Astrocyte (in vitro differentiated cells and primary cell): ENCODE data around the gene GMFB. TPM values are rescaled to one million over a fixed set of nuclear protein-coding genes. Genes with fewer than 3 reads are reported as not detected.
A peak's percentile ranks its signal among the peaks of the same experiment; 100 is the strongest.

Experiments
- DNase-seq: peaks from one replicate; pipeline ENCODE4 v3.0.0-alpha.2; 2010; ENCODE audit warnings: low read depth
- FAIRE-seq: peaks from 2 replicates; lab custom pipeline; 2011; peaks lifted over from hg19 to GRCh38; lab: Jason Lieb, UNC
- H2AFZ ChIP-seq: 2 replicates; pipeline ENCODE4 v1.6.0; 2012; ENCODE audit warnings: low read depth, low read length, inconsistent platforms
- H3K27ac ChIP-seq: 2 replicates; pipeline ENCODE4 v1.5.1; 2011; ENCODE audit warnings: low read depth, low read length, inconsistent platforms
- H3K27me3 ChIP-seq: 2 replicates; pipeline ENCODE4 v1.6.0; 2011; ENCODE audit warnings: low read length, inconsistent platforms; ENCODE audit not compliant: insufficient read depth
- H3K36me3 ChIP-seq: 2 replicates; pipeline ENCODE4 v1.5.1; 2011; ENCODE audit warnings: low read length, inconsistent platforms; ENCODE audit not compliant: insufficient read depth
- H3K4me1 ChIP-seq: 2 replicates; pipeline ENCODE4 v1.5.1; 2011; ENCODE audit warnings: low read length, inconsistent platforms; ENCODE audit not compliant: insufficient read depth
- H3K4me2 ChIP-seq: 2 replicates; pipeline ENCODE4 v1.6.0; 2012; ENCODE audit warnings: low read length, inconsistent platforms
- H3K4me3 ChIP-seq: 2 replicates; pipeline ENCODE4 v1.5.1; 2011; ENCODE audit warnings: low read depth, mild to moderate bottlenecking, low read length, inconsistent platforms; ENCODE audit not compliant: insufficient read depth
- H3K79me2 ChIP-seq: 2 replicates; pipeline ENCODE4 v1.6.0; 2012; ENCODE audit warnings: mild to moderate bottlenecking, low read length, inconsistent platforms; ENCODE audit not compliant: insufficient read depth
- H3K9ac ChIP-seq: 2 replicates; pipeline ENCODE4 v1.6.0; 2012; ENCODE audit warnings: mild to moderate bottlenecking, low read length, inconsistent platforms
- H3K9me3 ChIP-seq: 2 replicates; pipeline ENCODE4 v1.5.1; 2012; ENCODE audit warnings: low read depth, mild to moderate bottlenecking, low read length, inconsistent platforms; ENCODE audit not compliant: insufficient read depth
- H4K20me1 ChIP-seq: 2 replicates; pipeline ENCODE4 v1.6.0; 2012; ENCODE audit warnings: low read length, inconsistent platforms; ENCODE audit not compliant: insufficient read depth
- H3K27ac Mint-ChIP-seq: one replicate; pipeline ENCODE4 v1.8.0; 2021; ENCODE audit warnings: mild to moderate bottlenecking, mixed read lengths; ENCODE audit not compliant: unreplicated experiment
- H3K27me3 Mint-ChIP-seq: one replicate; pipeline ENCODE4 v1.8.0; 2021; ENCODE audit warnings: low read depth, mixed read lengths; ENCODE audit not compliant: unreplicated experiment
- H3K36me3 Mint-ChIP-seq: one replicate; pipeline ENCODE4 v1.8.0; 2021; ENCODE audit warnings: low read depth, mixed read lengths; ENCODE audit not compliant: unreplicated experiment
- H3K4me1 Mint-ChIP-seq: one replicate; pipeline ENCODE4 v1.8.0; 2021; ENCODE audit warnings: low read depth, mixed read lengths; ENCODE audit not compliant: unreplicated experiment
- H3K4me3 Mint-ChIP-seq: one replicate; pipeline ENCODE4 v1.8.0; 2021; ENCODE audit warnings: mild to moderate bottlenecking, moderate library complexity, mixed read lengths; ENCODE audit not compliant: unreplicated experiment
- H3K9me3 Mint-ChIP-seq: one replicate; pipeline ENCODE4 v1.8.0; 2021; ENCODE audit warnings: mild to moderate bottlenecking, mixed read lengths; ENCODE audit not compliant: unreplicated experiment
- EZH2 ChIP-seq: IDR thresholded peaks from 2 replicates; pipeline ENCODE4 v1.6.1; 2012; ENCODE audit warnings: mild to moderate bottlenecking, low read length, inconsistent platforms; ENCODE audit not compliant: insufficient read depth
- total RNA-seq: library from RNA; stranded (reverse); gene quantifications from 2 replicates; pipeline ENCODE4 v1.2.1, GENCODE V29; 2021
- TF ChIP-seq, protein P1 (sequence below): IDR thresholded peaks from 2 replicates; pipeline ENCODE4 v1.5.1; 2011; ENCODE audit warnings: low read depth, mild to moderate bottlenecking, inconsistent platforms, low read length, moderate library complexity; ENCODE audit not compliant: insufficient read depth

GMFB gene
- total RNA-seq, 1 donor from 2014 or later: 73.4 TPM

DNA sequence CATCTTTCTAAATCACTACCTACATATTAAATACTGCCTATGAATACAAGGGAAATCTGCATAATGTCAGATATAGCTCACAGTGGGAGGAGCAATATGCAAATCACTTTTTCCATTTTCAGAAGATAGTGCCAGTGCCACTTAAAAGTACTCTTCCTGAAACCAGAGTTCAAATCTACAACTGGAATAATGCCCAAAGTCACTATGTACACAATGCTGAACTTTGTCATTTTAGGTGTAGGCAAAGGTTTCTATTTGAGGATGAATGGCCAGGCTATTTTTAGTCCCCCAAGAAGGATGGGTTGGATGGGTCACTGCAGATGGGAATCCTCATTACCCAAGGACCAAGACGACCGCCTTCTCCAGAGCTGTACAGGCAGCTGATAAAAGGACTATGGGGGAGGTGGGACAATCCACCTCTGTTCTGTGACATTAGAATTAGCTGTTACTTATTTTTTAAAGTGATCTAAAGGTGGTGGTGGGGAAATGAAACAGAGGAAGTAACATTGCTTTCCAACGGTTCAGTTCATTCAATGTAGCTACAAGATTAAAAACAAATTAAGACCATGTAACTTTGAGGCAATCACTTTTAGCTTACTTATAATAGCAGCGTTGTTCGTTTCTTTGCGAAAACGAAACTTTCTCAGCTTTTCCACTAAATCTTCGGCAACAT lies 5.6 kb downstream of the GMFB start:
- H3K4me3 ChIP-seq: no peak overlapping the region
- no peak overlapping the region for H3K9ac ChIP-seq
- no peaks in the 10 kb centered on the region for H3K27me3 ChIP-seq
- Mint-ChIP-seq H3K4me3 (peak overlapping the region; percentile 56), H3K27ac (peak overlapping the region; percentile 19), H3K9me3 (no peaks in the 10 kb centered on the region), H3K36me3 (peaks cover 12% of the 10 kb centered on the region), H3K27me3 (no peaks in the 10 kb centered on the region), H3K4me1 (peaks cover 41% of the 10 kb centered on the region)
- H3K4me2 ChIP-seq: no peak overlapping the region
- H3K4me1 ChIP-seq: peaks cover 19% of the 10 kb centered on the region
- no peaks in the 10 kb centered on the region for H3K9me3 ChIP-seq
- no peak for DNase-seq
- H3K27ac ChIP-seq: no peak overlapping the region
- H2AFZ ChIP-seq: no peak overlapping the region
- peaks cover 21% of the 10 kb centered on the region for H3K36me3 ChIP-seq
- H4K20me1 ChIP-seq: peaks cover 49% of the 10 kb centered on the region
- H3K79me2 ChIP-seq: peaks cover 78% of the 10 kb centered on the region
- TF ChIP-seq EZH2: no peak
- TF ChIP-seq, protein P1, sequence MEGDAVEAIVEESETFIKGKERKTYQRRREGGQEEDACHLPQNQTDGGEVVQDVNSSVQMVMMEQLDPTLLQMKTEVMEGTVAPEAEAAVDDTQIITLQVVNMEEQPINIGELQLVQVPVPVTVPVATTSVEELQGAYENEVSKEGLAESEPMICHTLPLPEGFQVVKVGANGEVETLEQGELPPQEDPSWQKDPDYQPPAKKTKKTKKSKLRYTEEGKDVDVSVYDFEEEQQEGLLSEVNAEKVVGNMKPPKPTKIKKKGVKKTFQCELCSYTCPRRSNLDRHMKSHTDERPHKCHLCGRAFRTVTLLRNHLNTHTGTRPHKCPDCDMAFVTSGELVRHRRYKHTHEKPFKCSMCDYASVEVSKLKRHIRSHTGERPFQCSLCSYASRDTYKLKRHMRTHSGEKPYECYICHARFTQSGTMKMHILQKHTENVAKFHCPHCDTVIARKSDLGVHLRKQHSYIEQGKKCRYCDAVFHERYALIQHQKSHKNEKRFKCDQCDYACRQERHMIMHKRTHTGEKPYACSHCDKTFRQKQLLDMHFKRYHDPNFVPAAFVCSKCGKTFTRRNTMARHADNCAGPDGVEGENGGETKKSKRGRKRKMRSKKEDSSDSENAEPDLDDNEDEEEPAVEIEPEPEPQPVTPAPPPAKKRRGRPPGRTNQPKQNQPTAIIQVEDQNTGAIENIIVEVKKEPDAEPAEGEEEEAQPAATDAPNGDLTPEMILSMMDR: no peak
- FAIRE-seq: no peak

DNA sequence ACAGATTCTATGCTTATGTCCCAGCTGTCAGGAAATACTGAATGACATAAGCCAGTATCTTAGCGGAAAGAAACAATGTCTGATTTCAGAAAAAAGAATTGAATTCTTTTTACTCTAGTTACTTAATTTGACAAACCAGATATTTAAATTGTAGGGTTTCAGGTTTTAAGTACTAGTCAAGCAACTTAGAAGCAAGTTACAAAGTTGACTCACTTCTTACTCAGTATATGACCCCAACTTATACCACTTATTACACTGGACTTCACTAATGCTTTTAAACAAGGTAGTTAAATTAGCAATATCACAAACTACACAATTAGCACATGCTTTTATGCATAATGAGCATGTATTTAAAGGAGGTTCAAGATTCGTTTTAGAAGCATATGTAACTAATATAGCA lies 7.1 kb downstream of the GMFB start:
- TF ChIP-seq, protein P1: no peak
- no peak for TF ChIP-seq EZH2
- peaks cover 49% of the 10 kb centered on the region for H4K20me1 ChIP-seq
- no peak overlapping the region for H3K4me3 ChIP-seq
- H3K36me3 Mint-ChIP-seq: peaks cover 12% of the 10 kb centered on the region
- H2AFZ ChIP-seq: no peak overlapping the region
- H3K4me1 Mint-ChIP-seq: peaks cover 38% of the 10 kb centered on the region
- peaks cover 64% of the 10 kb centered on the region for H3K79me2 ChIP-seq
- no peak overlapping the region for H3K9ac ChIP-seq
- FAIRE-seq (no peak), DNase-seq (no peak)
- no peaks in the 10 kb centered on the region for H3K9me3 ChIP-seq
- H3K4me2 ChIP-seq: no peak overlapping the region
- H3K27me3 ChIP-seq: no peaks in the 10 kb centered on the region
- no peak overlapping the region for H3K4me3 Mint-ChIP-seq
- peaks cover 31% of the 10 kb centered on the region for H3K36me3 ChIP-seq
- no peaks in the 10 kb centered on the region for H3K9me3 Mint-ChIP-seq
- peaks cover 13% of the 10 kb centered on the region for H3K4me1 ChIP-seq
- H3K27me3 Mint-ChIP-seq: no peaks in the 10 kb centered on the region
- no peak overlapping the region for H3K27ac Mint-ChIP-seq
- no peak overlapping the region for H3K27ac ChIP-seq
